SHP77 treated with DMSO at 0.1 percent for 48 hours (cell line): ENCODE data around the gene MAML1.

ENCODE experiments used
- DNase-seq: peaks from one replicate; lab custom pipeline; 2025; lab: John Stamatoyannopoulos, UW

The MAML1 gene

DNA sequence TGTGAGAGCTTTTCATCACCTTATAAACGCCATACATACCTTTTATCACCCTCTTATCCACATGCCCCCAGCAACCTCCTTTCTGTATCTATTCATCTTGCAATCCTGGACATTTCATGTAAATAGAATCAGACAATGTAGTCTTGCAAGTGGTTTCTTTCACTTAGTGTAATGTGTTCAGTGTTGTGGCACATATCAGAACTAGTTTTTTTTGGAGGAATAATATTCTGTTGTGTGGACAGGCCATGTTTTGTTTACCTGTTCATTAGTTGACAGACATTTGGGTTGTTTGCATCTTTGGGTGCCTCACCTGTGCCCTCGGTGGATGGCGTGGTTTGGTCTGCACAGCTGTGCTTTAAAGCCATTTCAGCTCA is 89.4 kb downstream of the MAML1 start:
- no peak for DNase-seq

DNA sequence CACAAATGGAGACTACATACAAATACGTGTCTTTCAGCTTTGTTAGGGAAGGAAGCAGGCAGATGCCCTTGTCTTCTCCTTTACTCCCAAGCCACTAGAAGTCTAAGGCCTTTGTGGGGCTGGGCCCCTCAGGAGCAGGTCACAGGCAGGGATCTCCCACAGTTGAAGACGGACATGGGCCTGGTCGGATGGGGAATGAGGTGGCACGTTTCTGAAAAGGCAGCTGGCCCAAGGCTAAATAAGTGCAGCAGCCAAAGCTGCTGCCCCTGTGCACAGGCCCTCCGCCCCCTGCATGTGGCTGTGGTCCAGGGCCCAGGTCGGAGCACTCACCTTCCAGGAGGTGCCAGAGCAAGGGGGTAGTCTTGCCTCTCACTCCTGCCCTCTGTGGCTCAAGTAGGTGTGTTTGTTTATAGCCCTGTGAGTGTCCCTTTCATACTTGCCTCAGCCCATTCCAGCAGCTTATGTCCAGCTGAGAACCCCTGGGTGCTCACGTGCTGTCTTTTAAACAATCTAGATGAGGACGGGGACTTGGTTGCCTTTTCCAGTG is 89.9 kb downstream of the MAML1 start:
- DNase-seq = no peak

DNA sequence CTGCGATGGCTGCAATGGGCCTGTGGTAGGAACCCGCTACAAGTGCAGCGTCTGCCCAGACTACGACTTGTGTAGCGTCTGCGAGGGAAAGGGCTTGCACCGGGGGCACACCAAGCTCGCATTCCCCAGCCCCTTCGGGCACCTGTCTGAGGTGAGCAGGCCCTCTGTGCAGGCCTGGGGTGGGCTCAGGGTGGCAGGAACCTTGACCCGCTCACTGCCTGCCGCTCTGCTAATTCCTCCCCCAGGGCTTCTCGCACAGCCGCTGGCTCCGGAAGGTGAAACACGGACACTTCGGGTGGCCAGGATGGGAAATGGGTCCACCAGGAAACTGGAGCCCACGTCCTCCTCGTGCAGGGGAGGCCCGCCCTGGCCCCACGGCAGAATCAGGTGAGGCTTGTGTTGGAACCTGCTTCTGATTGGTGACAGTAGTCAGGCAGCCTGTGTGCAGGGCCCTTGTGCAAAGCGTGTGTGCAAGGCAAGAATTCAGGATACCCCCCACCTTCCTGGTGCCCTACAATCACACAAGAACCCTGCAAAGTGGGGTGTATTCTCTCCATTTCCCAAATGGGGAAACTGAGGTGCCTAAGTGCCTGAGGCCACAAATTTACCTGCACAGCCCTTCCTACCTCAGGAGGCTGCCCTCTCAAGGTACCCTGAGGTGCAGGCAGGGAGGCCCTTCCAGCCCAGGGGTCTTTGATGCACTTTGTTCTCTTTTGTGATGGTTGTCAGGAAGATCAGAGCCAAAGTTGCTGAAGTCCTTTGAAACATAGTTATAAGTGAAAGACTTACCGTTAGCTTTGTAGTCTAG is 91.5 kb downstream of the MAML1 start:
- no peak for DNase-seq

DNA sequence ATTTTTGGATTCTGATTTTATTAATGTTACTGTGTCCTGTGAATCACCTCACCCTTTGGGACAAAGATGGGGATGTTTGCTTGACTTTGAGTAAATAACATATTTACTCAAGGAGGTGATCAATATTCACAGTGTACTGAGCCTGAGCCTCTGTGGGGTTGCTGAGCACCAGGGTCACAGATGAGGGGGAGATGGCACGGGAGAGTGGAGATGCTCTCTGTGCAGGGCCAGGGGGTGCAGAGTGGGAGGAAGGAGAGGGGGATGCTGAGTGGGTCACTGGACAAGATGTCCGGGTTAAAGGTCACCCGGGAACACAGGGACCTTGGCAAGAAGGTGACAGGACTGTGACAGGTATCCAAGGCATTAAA is 92.1 kb downstream of the MAML1 start:
- DNase-seq = no peak

DNA sequence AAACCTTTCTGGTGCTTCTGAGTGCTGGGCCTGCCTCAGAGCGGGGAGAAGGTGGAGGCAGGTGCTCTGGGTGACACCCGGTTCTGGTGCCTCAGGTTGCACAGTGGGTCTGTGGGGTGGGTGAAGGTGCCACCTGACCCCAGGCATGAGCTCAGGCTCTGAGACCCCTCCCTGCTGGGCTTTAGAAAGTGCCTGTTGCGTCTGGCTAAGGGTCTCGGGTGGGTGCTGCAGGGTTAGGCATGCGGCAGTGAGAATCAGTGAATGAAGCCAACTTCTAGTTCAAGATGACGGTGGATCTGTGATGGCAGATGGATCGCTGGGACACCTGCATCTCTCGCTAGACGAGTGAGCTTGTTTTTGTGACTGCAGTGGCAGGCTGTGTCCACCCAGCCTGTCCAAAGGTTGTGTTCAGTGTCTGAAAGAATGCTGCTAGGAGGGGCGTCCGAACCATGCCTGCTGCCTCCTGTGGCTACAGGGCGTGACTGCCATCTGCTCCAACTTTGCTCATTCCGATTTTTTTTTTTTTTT is 93.1 kb downstream of the MAML1 start:
- no peak for DNase-seq
